ENCODE measurements around the gene PLCB1. TPM values are rescaled to one million over a fixed set of nuclear protein-coding genes. Genes with fewer than 3 reads are reported as not detected.

Gene PLCB1
- polyA plus RNA-seq, 1 donor (not counting 4 experiments of a cell fraction or from before 2014, with no cell fraction given), result 0.37 TPM

- Histone ChIP-seq H3K4me3 (ENCODE audit: control insufficient read depth in 2 of 3, extremely low read depth in 1 of 3, insufficient read depth in 2 of 3, low read depth in 1 of 3, low read length in 3 of 3) (no peak overlapping the region), H4K20me1 (ENCODE audit: control insufficient read depth, extremely low read depth, insufficient read depth, low read length) (no peaks in the 10 kb centered on the region), H3K9ac (ENCODE audit: control insufficient read depth, extremely low read depth, insufficient read depth, low read length) (no peak overlapping the region), H3K4me2 (ENCODE audit: control insufficient read depth, extremely low read depth, insufficient read depth, low read depth, low read length) (no peak overlapping the region), H3K27me3 (ENCODE audit: control insufficient read depth, extremely low read depth, insufficient read depth, low read length) (no peaks in the 10 kb centered on the region), H3K9me1 (ENCODE audit: control insufficient read depth, extremely low read depth, insufficient read depth, low read length) (no peaks in the 10 kb centered on the region), H3K9me3 (ENCODE audit: control insufficient read depth, low read depth, low read length) (no peaks in the 10 kb centered on the region), H3K79me2 (ENCODE audit: control insufficient read depth, insufficient read depth, low read length) (no peaks in the 10 kb centered on the region), H3K4me1 (ENCODE audit: control insufficient read depth, extremely low read depth, insufficient read depth, low read length) (no peaks in the 10 kb centered on the region), H3K36me3 (ENCODE audit: control insufficient read depth in 2 of 2, extremely low read depth in 1 of 2, insufficient read depth in 2 of 2, low read length in 2 of 2) (no peaks in the 10 kb centered on the region), H2AFZ (ENCODE audit: control insufficient read depth, low read length) (no peak overlapping the region), H3K27ac (ENCODE audit: control insufficient read depth, insufficient read depth, low read length) (no peak overlapping the region)
- dilution Hi-C loops (cut with MboI; ENCODE audit: extremely low pct_ligation_motif_present, low sequenced_read_pairs), result no loop called here
- DNase-seq (ENCODE audit: low read depth, low spot score) (no peak), FAIRE-seq (no peak)
- no peak for TF ChIP-seq EZH2 (IDR thresholded peaks at IDR 0.05; ENCODE audit: low read length)
- no peak for TF ChIP-seq CTCF (optimal IDR thresholded peaks at IDR 0.05 in 1 of 3, IDR thresholded peaks at IDR 0.05 in 1 of 3, conservative IDR thresholded peaks at IDR 0.05 in 1 of 3; ENCODE audit: extremely low read depth in 1 of 3, insufficient read depth in 2 of 3, low read length in 3 of 3)
These were observed 671.9 kb downstream of the PLCB1 start for GRCh38 chr20:8803941-8804340.

GRCh38 chr20:8805737-8806442 lies 673.8 kb downstream of the PLCB1 start:
- TF ChIP-seq CTCF (optimal IDR thresholded peaks at IDR 0.05 in 1 of 3, IDR thresholded peaks at IDR 0.05 in 1 of 3, conservative IDR thresholded peaks at IDR 0.05 in 1 of 3; ENCODE audit: extremely low read depth in 1 of 3, insufficient read depth in 2 of 3, low read length in 3 of 3) (no peak), EZH2 (IDR thresholded peaks at IDR 0.05; ENCODE audit: low read length) (no peak)
- FAIRE-seq (no peak), DNase-seq (ENCODE audit: low read depth, low spot score) (no peak)
- Histone ChIP-seq H3K4me2 (ENCODE audit: control insufficient read depth, extremely low read depth, insufficient read depth, low read depth, low read length) (no peak overlapping the region), H3K4me1 (ENCODE audit: control insufficient read depth, extremely low read depth, insufficient read depth, low read length) (no peaks in the 10 kb centered on the region), H3K9me3 (ENCODE audit: control insufficient read depth, low read depth, low read length) (no peaks in the 10 kb centered on the region), H3K36me3 (ENCODE audit: control insufficient read depth in 2 of 2, extremely low read depth in 1 of 2, insufficient read depth in 2 of 2, low read length in 2 of 2) (no peaks in the 10 kb centered on the region), H4K20me1 (ENCODE audit: control insufficient read depth, extremely low read depth, insufficient read depth, low read length) (no peaks in the 10 kb centered on the region), H3K27me3 (ENCODE audit: control insufficient read depth, extremely low read depth, insufficient read depth, low read length) (no peaks in the 10 kb centered on the region), H3K27ac (ENCODE audit: control insufficient read depth, insufficient read depth, low read length) (no peak overlapping the region), H3K9ac (ENCODE audit: control insufficient read depth, extremely low read depth, insufficient read depth, low read length) (no peak overlapping the region), H3K9me1 (ENCODE audit: control insufficient read depth, extremely low read depth, insufficient read depth, low read length) (no peaks in the 10 kb centered on the region), H2AFZ (ENCODE audit: control insufficient read depth, low read length) (no peak overlapping the region), H3K79me2 (ENCODE audit: control insufficient read depth, insufficient read depth, low read length) (no peaks in the 10 kb centered on the region), H3K4me3 (ENCODE audit: control insufficient read depth in 2 of 3, extremely low read depth in 1 of 3, insufficient read depth in 2 of 3, low read depth in 1 of 3, low read length in 3 of 3) (no peak overlapping the region)
- dilution Hi-C loops (cut with MboI; ENCODE audit: extremely low pct_ligation_motif_present, low sequenced_read_pairs), result no loop called here

All from keratinocyte (primary cell).